ENCODE data around the gene SS18.

SS18 gene

GRCh38 chr18:25990473-25990872, 99.9 kb downstream of the SS18 start:
- no peak for DNase-seq

GRCh38 chr18:25985707-25986394, 104.6 kb downstream of the SS18 start:
- no peak for DNase-seq

GRCh38 chr18:25983730-25984129, 106.7 kb downstream of the SS18 start:
- DNase-seq: no peak

- DNase-seq: no peak
Observed at GRCh38 chr18:25982961-25983360, 107.5 kb downstream of the SS18 start.

GRCh38 chr18:25982153-25982552, 108.3 kb downstream of the SS18 start:
- DNase-seq: no peak

GRCh38 chr18:25979369-25980040, 110.9 kb downstream of the SS18 start:
- no peak for DNase-seq

GRCh38 chr18:25976554-25976953, 113.9 kb downstream of the SS18 start:
- no peak for DNase-seq

GRCh38 chr18:25974630-25975077, 115.8 kb downstream of the SS18 start:
- DNase-seq: no peak

Data from NCI-H2171 (cell line).